NCI-H2029 (cell line): ENCODE data around the gene CCDC28B.

Experiments
- DNase-seq: peaks from one replicate; lab custom pipeline; 2025; lab: John Stamatoyannopoulos, UW

CCDC28B gene

GRCh38 chr1:32221980-32222755 lies 21.8 kb downstream of the CCDC28B start, which contains the start of the genes EIF3I and TMEM234:
Gene EIF3I (plus strand): TSS chr1:32222407. CDS start chr1:32222442, 35 bp downstream.
Gene TMEM234 (minus strand): TSS chr1:32222353. CDS start chr1:32222322, 31 bp downstream.
- peak; percentile 90 for DNase-seq

DNA sequence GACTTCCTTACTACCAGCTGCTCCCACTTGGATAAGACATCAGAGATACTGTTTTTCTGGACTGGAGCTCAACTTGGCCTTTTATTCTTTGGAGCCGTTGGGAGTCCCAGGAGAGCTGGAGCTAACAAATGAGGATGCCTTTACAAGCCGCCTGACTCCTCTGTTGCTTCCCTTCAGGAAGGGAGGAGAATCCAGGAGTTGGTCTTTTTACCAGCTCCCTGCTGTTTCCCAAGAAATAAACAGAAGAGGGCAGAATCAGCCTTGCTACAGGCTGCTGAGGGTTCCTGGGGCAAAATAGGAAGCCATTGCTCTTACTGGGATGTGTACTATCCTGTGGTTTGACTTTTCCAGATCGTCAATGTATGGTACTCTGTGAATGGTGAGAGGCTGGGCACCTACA lies 23.3 kb downstream of the CCDC28B start:
- DNase-seq = no peak

DNA sequence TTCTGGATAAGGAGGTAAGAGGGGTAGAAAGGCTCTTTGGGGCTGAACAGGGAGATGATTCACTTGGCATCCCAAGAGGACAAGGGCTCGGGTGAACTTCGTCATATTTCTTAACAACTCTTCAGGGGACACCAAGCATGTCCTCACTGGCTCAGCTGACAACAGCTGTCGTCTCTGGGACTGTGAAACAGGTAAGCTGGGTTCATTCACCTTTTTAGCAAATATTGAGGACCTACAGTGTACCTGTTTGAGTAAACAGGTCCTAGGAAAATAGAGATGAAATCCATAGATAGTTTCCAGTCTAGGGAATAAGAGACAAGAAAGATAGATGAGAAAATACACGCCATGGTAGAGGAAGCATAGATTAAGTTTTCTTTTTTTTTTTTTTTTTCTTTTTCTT lies 23.9 kb downstream of the CCDC28B start:
- DNase-seq = no peak

- no peak for DNase-seq
Observed at GRCh38 chr1:32228771-32229170, 28.4 kb downstream of the CCDC28B start.

DNA sequence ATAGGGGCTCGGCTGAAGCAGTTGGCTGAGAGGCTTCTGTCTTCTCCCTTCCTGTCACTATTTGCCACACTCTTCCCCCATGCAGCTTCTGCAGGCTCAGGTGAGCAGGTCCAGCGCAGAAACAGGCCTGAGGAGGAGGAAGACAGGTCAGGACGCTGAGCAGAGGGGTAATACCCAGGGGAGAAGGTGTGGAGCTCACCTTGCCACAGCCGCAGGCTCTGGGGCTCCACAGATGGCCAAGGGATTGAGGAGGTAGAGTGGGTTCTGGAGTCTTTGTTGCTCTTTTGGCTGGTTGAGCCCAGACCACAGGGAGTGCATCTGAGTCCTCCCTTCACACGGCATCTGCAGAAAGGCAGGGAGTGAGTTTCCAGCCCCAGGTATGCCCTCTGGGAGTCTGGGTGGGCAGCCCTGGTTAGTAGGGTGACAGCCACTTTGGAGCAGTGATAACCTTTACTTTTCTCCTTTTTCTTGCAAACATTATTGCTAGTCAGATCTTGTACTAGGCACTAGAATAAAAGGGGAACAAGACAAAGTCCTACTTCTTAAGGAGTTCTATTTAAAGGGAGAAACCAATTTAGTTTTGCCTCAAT lies 31.5 kb downstream of the CCDC28B start:
- DNase-seq = no peak

GRCh38 chr1:32232558-32233304 lies 32.3 kb downstream of the CCDC28B start:
- DNase-seq = no peak

- no peak for DNase-seq
Observed at GRCh38 chr1:32234792-32235191, 34.4 kb downstream of the CCDC28B start.

DNA sequence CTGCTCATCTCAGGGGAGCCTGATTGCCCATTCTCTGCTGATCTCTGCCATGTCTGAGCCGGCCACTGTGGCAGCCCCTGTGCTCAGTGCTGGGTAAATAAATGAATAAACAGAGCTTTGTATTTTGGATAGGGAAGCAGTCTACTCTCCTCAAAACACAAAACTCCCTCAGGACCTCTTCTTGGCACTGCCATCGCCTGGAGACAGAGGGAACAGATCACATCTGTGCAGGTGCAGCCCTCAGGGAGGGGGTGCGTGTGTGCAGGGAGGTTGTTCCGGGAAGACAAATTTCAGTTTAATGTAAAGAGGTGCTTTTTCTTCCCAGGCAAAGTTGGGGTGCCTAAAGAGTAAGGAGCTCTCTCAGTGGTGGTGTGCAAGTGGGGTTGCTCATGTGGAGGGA lies 38.9 kb downstream of the CCDC28B start:
- DNase-seq = peak; percentile 9

- no peak for DNase-seq
Observed at GRCh38 chr1:32239790-32240139, 39.4 kb downstream of the CCDC28B start.

GRCh38 chr1:32240140-32240951 lies 40.0 kb downstream of the CCDC28B start:
- peak; percentile 68 for DNase-seq

DNA sequence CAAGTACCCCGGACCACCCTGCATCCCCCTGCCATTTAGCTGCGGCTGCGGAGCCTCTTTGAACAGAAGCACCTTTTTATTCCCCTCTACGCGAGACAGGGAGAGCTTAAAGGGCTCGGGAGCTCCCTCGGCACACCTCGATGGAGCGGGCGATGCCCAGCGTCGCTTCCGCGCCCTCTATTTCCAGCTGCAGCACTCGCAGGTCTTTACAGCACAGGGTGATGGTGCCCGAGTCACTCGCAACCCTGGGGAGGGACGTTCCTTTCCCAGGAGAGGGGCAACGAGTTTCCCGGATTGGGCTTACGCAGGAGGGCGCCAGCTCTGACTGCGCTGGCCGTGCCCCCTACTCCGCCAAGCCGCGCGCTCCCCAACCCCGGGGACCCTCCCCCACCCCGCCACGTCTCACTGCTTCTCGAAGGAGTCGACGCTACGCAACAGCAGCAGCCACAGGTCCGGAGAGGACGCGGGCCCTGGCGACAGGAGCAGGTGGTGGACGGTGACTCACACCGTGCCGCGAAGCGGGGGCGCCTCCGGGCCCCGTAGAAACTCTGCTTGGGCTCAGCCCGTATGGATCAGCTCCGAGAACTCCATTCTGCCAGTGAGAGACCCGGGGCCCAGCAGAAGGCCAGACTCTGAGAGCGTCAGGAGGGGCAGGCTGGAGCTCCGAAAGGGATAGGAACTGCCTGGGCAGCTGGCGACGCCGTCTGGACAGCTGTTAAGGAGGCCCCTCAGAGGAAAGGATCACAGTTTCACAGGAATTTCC lies 40.8 kb downstream of the CCDC28B start:
- peak; percentile 40 for DNase-seq

GRCh38 chr1:32242341-32242851 lies 42.0 kb downstream of the CCDC28B start:
- no peak for DNase-seq

GRCh38 chr1:32246888-32247273 lies 46.5 kb downstream of the CCDC28B start, which contains the start of gene FAM167B:
Gene FAM167B (plus strand): TSS chr1:32247222. CDS start chr1:32247422, 200 bp downstream.
- no peak for DNase-seq

DNA sequence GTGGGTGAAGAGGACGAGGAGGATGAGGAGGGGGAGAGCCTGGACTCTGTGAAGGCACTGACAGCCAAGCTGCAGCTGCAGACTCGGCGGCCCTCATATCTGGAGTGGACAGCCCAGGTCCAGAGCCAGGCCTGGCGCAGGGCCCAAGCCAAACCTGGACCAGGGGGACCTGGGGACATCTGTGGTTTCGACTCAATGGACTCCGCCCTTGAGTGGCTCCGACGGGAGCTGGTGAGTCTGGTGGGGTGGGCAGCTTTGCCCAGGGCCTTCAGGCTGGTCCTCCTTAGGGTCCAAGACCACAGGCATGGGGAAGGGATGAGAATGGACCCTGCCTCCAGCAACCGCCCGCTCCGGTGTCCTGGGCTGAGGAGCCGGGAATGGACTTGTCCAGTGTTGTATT lies 47.1 kb downstream of the CCDC28B start:
- no peak for DNase-seq

DNA sequence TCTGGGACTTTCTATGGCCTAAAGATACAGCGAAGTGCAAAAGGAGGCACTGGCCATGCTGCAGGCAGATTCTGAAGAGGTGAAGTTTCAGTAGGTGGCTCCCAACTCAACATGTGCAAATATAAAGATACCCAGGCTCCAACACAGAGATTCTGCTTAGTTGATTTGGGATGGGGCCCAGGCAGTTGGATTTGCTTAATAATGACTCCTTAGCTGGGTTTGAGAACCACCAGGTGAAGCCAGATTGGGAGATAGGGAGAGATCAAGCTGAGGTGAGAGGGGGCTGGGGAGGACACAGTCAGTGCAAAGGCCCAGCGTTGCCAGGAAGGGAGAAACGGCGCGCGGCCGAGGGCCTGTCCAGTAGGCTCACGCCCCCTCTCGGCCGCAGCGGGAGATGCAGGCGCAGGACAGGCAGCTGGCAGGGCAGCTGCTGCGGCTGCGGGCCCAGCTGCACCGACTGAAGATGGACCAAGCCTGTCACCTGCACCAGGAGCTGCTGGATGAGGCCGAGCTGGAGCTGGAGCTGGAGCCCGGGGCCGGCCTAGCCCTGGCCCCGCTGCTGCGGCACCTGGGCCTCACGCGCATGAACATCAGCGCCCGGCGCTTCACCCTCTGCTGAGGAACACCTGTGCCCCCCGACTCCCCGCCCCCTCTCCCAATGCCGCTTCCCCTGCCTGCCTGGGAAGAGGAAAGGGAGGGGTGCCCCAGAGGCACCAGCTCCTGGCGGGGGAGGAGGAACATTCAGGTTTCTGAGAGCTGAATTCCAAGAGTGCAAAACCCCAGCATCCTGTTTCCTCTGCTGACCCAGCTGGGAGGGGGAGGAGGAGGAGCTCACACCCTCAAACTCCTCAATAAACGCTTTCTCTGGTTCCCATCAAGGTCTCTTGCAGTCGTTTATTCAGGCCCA lies 47.8 kb downstream of the CCDC28B start:
- peak; percentile 48 for DNase-seq

DNA sequence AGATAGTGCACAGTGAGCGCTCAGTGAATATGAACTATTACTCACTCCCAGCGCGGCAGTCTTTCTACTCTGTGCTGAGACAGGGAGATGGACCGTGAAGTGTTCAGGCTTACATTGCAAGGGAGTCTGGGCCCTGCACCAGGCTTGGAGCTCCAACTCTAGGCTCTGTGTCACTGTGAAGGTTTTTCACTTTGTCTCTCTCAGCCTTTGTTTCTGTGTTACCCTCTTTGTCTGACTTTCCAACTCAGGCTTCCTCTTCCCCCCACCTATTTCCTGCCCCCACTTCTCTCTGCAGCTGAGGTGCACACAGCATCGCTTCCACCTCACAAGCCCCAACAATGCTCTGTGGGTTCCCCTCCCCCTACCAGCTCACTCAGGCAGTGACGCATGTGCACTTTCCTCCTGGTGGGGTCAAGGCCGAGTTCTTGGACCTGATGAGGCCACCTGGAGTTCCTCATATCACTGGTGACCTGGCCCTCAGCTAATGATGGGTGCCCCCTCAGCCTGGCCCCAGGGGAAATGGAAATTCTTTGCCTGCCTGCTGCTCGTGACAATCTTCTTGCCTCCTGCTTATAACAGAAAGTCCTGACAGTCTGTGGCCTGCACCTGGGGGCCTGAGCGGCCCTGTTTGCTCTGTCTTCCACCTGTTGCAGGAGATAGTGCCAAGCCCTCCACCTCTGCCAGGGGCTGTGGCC lies 49.6 kb downstream of the CCDC28B start:
- no peak for DNase-seq

DNA sequence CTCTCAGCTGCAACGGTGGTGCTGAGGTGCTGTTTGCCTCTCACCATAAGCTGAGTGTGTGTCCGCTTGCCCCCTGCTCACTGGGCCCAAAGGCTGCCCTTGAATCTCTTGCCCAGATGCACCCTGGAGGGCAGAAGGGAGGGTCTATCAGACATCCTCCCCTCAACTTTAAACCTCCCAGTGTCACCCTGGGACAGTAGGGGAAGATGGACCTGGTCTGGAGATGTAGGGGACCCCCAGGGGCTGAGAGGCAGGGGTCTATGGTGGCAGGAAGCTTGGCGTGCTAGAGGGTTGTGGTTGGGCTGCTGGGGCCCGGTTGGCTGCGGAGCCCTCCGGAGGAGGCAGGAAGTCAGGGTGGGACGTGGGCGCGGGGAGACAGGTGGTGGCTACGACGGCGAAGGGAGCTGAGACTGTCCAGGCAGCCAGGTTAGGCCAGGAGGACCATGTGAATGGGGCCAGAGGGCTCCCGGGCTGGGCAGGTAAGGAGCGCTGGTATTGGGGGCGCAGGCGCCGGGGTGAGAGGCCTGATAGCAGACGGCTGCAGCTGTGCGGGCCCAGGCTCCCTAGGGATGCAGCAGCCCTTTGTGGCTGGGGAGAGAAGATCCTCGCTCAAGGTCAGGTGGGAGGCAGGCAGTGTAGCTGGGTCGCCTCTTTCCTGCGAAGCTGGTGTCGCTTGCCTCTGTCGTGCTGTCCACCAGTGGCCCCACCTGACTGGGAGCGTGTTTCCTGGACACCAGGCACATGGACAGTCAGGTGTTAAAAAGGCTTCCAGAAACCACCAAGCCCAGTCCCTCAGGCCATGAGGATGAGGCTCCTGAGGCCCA lies 50.7 kb downstream of the CCDC28B start, which contains the start of gene LCK:
Gene LCK, plus strand, starts transcription at position 373 of the 824 bp plus-strand sequence. CDS start 23,065 bp downstream, outside the sequence.
- no peak for DNase-seq
